ENCODE results near the gene COBLL1.

COBLL1 gene

DNA sequence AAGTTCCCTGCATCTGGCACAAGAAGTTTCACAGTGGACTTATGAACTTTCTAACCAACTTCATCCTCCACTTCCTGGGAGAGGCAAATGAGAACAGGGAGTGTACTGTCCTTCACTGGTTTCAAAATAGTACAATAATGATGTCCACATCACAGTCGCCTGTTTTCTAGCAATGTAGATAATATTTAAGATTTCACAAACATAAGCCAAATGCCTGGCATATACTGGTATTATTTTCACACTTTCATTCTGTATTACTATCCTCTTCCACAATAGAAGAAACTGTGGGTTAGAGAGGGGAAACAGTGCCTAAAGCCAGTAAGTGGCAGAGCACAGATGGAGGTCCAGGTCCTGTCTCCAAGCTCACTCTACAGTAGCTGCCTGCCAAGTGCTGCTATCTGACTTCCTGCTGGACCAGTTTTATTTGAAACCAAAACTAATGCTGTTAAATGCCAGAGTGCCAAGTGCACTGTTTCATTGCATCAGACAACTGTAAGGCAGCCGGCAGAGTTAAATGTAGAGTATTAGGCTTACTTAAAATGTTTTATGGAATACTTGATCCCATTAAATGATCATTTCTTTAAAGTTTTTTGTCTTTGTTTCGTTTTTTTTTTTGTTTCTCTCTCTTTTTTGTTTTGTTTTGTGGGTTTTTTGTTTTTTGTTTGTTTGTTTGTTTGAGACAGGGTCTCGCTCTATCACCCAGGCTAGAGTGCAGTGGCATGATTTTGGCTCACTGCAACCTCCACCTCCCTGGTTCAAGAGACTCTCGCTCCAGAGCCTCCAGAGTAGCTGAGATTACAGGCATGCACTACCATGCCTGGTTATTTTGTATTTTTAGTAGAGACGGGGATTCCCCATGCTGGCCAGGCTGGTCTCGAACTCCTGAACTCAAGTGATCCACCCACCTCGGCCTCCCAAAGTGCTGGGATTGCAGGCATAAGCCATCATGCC lies 15.1 kb downstream of the COBLL1 start:
- TF ChIP-seq, protein P1, sequence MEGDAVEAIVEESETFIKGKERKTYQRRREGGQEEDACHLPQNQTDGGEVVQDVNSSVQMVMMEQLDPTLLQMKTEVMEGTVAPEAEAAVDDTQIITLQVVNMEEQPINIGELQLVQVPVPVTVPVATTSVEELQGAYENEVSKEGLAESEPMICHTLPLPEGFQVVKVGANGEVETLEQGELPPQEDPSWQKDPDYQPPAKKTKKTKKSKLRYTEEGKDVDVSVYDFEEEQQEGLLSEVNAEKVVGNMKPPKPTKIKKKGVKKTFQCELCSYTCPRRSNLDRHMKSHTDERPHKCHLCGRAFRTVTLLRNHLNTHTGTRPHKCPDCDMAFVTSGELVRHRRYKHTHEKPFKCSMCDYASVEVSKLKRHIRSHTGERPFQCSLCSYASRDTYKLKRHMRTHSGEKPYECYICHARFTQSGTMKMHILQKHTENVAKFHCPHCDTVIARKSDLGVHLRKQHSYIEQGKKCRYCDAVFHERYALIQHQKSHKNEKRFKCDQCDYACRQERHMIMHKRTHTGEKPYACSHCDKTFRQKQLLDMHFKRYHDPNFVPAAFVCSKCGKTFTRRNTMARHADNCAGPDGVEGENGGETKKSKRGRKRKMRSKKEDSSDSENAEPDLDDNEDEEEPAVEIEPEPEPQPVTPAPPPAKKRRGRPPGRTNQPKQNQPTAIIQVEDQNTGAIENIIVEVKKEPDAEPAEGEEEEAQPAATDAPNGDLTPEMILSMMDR (IDR thresholded peaks at IDR 0.05; ENCODE audit: low read depth, low read length): no peak
- H3K4me3 ChIP-seq (ENCODE audit: low read depth, low read length): no peak overlapping the region

DNA sequence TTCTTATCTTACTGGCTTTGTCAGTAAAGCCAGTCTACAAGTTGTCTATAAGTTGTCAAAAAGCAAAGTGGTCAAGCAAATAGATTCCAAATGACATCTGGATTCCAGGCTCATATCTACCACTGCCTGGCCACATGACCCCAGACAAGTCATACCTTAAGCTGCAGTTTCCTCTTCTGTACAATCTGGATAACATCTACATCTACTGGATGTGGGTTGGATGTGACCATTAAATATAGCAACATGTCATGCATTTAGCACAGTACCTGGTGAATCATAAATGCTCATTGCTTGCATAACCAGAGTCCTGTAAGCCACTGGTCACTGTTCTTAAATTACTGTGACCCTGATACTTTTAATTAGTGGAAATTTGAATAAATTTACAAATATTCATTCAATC lies 16.8 kb downstream of the COBLL1 start:
- no peak overlapping the region for H3K4me3 ChIP-seq (ENCODE audit: low read depth, low read length)
- TF ChIP-seq, protein P1 (IDR thresholded peaks at IDR 0.05; ENCODE audit: low read depth, low read length): no peak

GRCh38 chr2:164823126-164823525 lies 18.5 kb downstream of the COBLL1 start:
- no peak overlapping the region for H3K4me3 ChIP-seq (ENCODE audit: low read depth, low read length)
- TF ChIP-seq, protein P1 (IDR thresholded peaks at IDR 0.05; ENCODE audit: low read depth, low read length): no peak

GRCh38 chr2:164821338-164821737 lies 20.3 kb downstream of the COBLL1 start:
- TF ChIP-seq, protein P1 (IDR thresholded peaks at IDR 0.05; ENCODE audit: low read depth, low read length): no peak
- no peak overlapping the region for H3K4me3 ChIP-seq (ENCODE audit: low read depth, low read length)

DNA sequence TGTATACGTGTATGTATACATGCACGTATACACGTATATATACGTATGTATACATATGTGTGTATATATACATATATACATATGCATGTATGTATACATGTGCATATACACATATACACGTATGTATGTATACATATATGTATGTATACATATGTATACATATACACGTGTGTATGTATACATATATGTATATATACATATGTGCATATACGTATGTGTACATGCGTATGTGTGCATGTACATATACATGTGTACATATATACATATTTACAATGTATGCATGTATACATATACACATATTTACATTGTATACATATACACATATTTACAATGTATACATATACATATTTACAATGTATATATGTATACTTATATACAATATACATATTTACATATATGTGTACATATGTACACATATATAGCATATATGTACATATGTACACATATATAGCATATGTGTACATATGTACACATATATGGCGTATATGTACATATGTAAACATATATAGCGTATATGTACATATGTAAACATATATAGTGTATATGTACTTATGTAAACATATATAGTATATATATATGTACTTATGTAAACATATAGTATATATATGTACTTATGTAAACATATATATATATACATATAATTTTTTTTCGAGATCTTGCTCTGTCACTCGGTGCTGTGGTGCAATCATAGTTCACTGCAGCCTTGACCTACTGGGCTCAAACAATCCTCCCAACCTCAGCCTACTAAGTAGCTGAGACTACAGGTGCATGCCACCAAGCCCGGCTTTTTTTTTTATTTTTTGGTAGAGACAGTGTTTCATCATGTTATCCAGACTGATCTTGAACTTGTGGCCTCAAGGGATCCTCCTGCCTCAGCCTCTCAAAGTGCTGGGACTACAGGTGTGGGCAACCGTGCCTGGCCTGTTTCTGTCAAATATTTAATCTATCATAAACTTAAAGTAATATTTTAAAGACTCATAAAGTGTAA lies 23.2 kb downstream of the COBLL1 start:
- H3K4me3 ChIP-seq (ENCODE audit: low read depth, low read length): no peak overlapping the region
- TF ChIP-seq, protein P1 (IDR thresholded peaks at IDR 0.05; ENCODE audit: low read depth, low read length): no peak

GRCh38 chr2:164816900-164817299 lies 24.7 kb downstream of the COBLL1 start:
- no peak overlapping the region for H3K4me3 ChIP-seq (ENCODE audit: low read depth, low read length)
- TF ChIP-seq, protein P1 (IDR thresholded peaks at IDR 0.05; ENCODE audit: low read depth, low read length): no peak

Measured in WI38 (cell line).